K562 (cell line): Measurements from ENCODE around the gene PSMB8. TPM values are rescaled to one million over a fixed set of nuclear protein-coding genes. Genes with fewer than 3 reads are reported as not detected.

Source experiments
- BCOR ChIP-seq: fragments of 450-650 bp; IDR thresholded peaks from 2 replicates; pipeline ENCODE4 v1.6.1; 2016
- CHD2 ChIP-seq: IDR thresholded peaks from 2 replicates; pipeline ENCODE4 v1.6.1; 2011; ENCODE audit warnings: low read depth, low read length
- CREM ChIP-seq: IDR thresholded peaks from 2 replicates; pipeline ENCODE4 v1.6.1; 2014; ENCODE audit warnings: antibody characterized with exemption, low read depth
- E2F5 ChIP-seq: sonication (generic); formaldehyde crosslinking; IDR thresholded peaks from 2 replicates; pipeline ENCODE4 v1.8.0; 2022; ENCODE audit warnings: mild to moderate bottlenecking, missing genetic modification reagents
- HDGF ChIP-seq: fragments of 450-650 bp; IDR thresholded peaks from 2 replicates; pipeline ENCODE4 v1.6.1; 2016
- HNRNPUL1 ChIP-seq: fragments of 200-400 bp; formaldehyde crosslinking; IDR thresholded peaks from 2 replicates; pipeline ENCODE4 v1.6.1; 2017; ENCODE audit warnings: low read length
- KDM5B ChIP-seq: fragments of 200-600 bp; sonication (generic); IDR thresholded peaks from 2 replicates; pipeline ENCODE4 v1.6.1; 2012; ENCODE audit warnings: low read depth, mild to moderate bottlenecking, moderate library complexity, low read length, control low read depth, inconsistent platforms; ENCODE audit not compliant: insufficient replicate concordance
- MAFF ChIP-seq: IDR thresholded peaks from 2 replicates; pipeline ENCODE4 v1.6.1; 2012; ENCODE audit warnings: low read length, improper control_type of control experiment
- MCM5 ChIP-seq: fragments of 450-650 bp; IDR thresholded peaks from 2 replicates; pipeline ENCODE4 v1.6.1; 2016; ENCODE audit warnings: low read depth
- POLR2A ChIP-seq: fragments of 450-650 bp; conservative IDR thresholded peaks from 2 replicates; pipeline ENCODE4 v1.6.1; 2016
- PPARD ChIP-seq: fragments of 250-450 bp; sonication (Bioruptor Pico); IDR thresholded peaks from 2 replicates; pipeline ENCODE4 v1.8.0; 2022; ENCODE audit warnings: inconsistent platforms, mild to moderate bottlenecking, moderate library complexity
- RAD21 ChIP-seq, 2 experiments: fragments of 250-450 bp in 1 of 2; fragments of 450-650 bp in 1 of 2; sonication (Bioruptor Pico) in 1 of 2; formaldehyde crosslinking in 1 of 2; IDR thresholded peaks in 1 of 2; conservative IDR thresholded peaks in 1 of 2; 2 replicates each; pipeline versions ENCODE4 v1.4.0 to v1.8.0; 2020 to 2022; ENCODE audit warnings: mild to moderate bottlenecking in 2 of 2, moderate library complexity in 1 of 2
- RFX5 ChIP-seq: IDR thresholded peaks from 2 replicates; pipeline ENCODE4 v1.6.1; 2011; ENCODE audit warnings: low read depth, mild to moderate bottlenecking, improper control_type of control experiment, low read length
- SIN3A ChIP-seq, 2 experiments: fragments of 150-350 bp in 1 of 2; IDR thresholded peaks; 2 replicates each; pipeline ENCODE4 v1.6.1; 2011 to 2016; ENCODE audit warnings: borderline replicate concordance in 2 of 2, low read depth in 2 of 2, low read length in 2 of 2, mild to moderate bottlenecking in 2 of 2, moderate library complexity in 2 of 2; ENCODE audit not compliant: control insufficient read depth in 1 of 2
- SLC30A9 ChIP-seq: fragments of 250-450 bp; sonication (Bioruptor Pico); IDR thresholded peaks from 2 replicates; pipeline ENCODE4 v1.8.0; 2022; ENCODE audit warnings: mild to moderate bottlenecking, moderate library complexity
- YBX1 ChIP-seq: fragments of 450-650 bp; IDR thresholded peaks from 2 replicates; pipeline ENCODE4 v1.7.1; 2016; ENCODE audit warnings: mild to moderate bottlenecking
- ZBTB49 ChIP-seq: sonication (generic); formaldehyde crosslinking; IDR thresholded peaks from 2 replicates; pipeline ENCODE4 v1.8.0; 2022; ENCODE audit warnings: missing genetic modification reagents, mild to moderate bottlenecking, borderline replicate concordance
- ZBTB9 ChIP-seq: fragments of 450-650 bp; formaldehyde crosslinking; IDR thresholded peaks from 2 replicates; pipeline ENCODE4 v1.4.0; 2020; ENCODE audit warnings: mild to moderate bottlenecking, moderate library complexity
- ZKSCAN3 ChIP-seq: fragments of 250-450 bp; sonication (Bioruptor Pico); IDR thresholded peaks from 2 replicates; pipeline ENCODE4 v1.4.0; 2020
- ZNF121 ChIP-seq: sonication (generic); formaldehyde crosslinking; conservative IDR thresholded peaks from 2 replicates; pipeline ENCODE4 v1.8.0; 2022; ENCODE audit warnings: missing genetic modification reagents
- ZNF224 ChIP-seq: sonication (generic); formaldehyde crosslinking; IDR thresholded peaks from 2 replicates; pipeline ENCODE4 v1.8.0; 2022; ENCODE audit warnings: mild to moderate bottlenecking, missing genetic modification reagents
- ZNF280B ChIP-seq: fragments of 250-450 bp; sonication (Bioruptor Pico); IDR thresholded peaks from 2 replicates; pipeline ENCODE4 v1.5.1; 2021; ENCODE audit warnings: mild to moderate bottlenecking
- ZNF41 ChIP-seq: fragments of 250-450 bp; sonication (Bioruptor Pico); conservative IDR thresholded peaks from 2 replicates; pipeline ENCODE4 v1.4.0; 2020; ENCODE audit warnings: mild to moderate bottlenecking
- ZNF79 ChIP-seq: fragments of 250-450 bp; sonication (Bioruptor Pico); IDR thresholded peaks from 2 replicates; pipeline ENCODE4 v1.4.0; 2020; ENCODE audit warnings: low read depth, mild to moderate bottlenecking, moderate library complexity
- ZZZ3 ChIP-seq: fragments of 450-650 bp; IDR thresholded peaks from 2 replicates; pipeline ENCODE4 v1.6.1; 2016; ENCODE audit warnings: antibody characterized with exemption, mild to moderate bottlenecking, moderate library complexity
- polyA plus RNA-seq, 8 experiments: library from polyadenylated mRNA; depleted of rRNA in 4 of 8; stranded (reverse) in 5 of 8; unstranded in 3 of 8; fragments of >200 nt; fragmentation: Nextera tagmentation in 2 of 8; fragmentation: Illumina TruSeq in 1 of 8; extraction: Ambion mirVana in 2 of 8; extraction: Trizol in 1 of 8; gene quantifications; 2 replicates each; pipeline versions ENCODE4 v1.2.1 to v1.2.3, GENCODE V29; 2011 to 2014; ENCODE audit warnings: inconsistent platforms in 1 of 8, missing spikeins in 1 of 8
- total RNA-seq, 7 experiments: library from RNA; depleted of rRNA in 6 of 7; stranded (reverse); fragments of >200 nt in 6 of 7; fragmentation: Illumina TruSeq in 2 of 7; extraction: Trizol in 2 of 7; gene quantifications; 2 replicates each; pipeline versions ENCODE4 v1.2.1 to v1.2.3, GENCODE V29; 2011 to 2021; ENCODE audit warnings: low replicate concordance in 1 of 7

The PSMB8 gene
- total and polyA plus RNA-seq, 9 of the 15 experiments (the other 6 are each of a cell fraction or from before 2014, with no cell fraction given) = 0.71 to 4.0 (median 2.4) TPM

- TF ChIP-seq ZZZ3 (no peak), ZBTB9 (no peak), BCOR (no peak), E2F5 (CRISPR knock-in tag) (no peak), HNRNPUL1 (no peak), ZNF121 (CRISPR knock-in tag) (no peak), CREM (peak; percentile 55; the same call in 1 of the 2 replicates), RFX5 (peak; percentile 87), CHD2 (0 out of 2 replicates have a peak, but pooled peaks have one; percentile 11), ZNF41 (CRISPR knock-in tag) (no peak), ZNF224 (CRISPR knock-in tag) (no peak), ZNF79 (CRISPR knock-in tag) (no peak), MCM5 (no peak), YBX1 (no peak), SIN3A (IDR thresholded peaks at IDR 0.05; ENCODE audit: borderline replicate concordance in 2 of 2, control insufficient read depth in 1 of 2, low read depth in 2 of 2, low read length in 2 of 2) (peak; percentile 71 to 77; a peak in 2 of 4 replicates), KDM5B (peak; percentile 63), ZBTB49 (CRISPR knock-in tag) (no peak), POLR2A (peak; percentile 83), SLC30A9 (CRISPR knock-in tag) (no peak), MAFF (no peak), PPARD (CRISPR knock-in tag) (no peak), ZKSCAN3 (CRISPR knock-in tag) (no peak), HDGF (no peak), RAD21 (CRISPR knock-in tag; conservative IDR thresholded peaks at IDR 0.05 in 1 of 2, IDR thresholded peaks at IDR 0.05 in 1 of 2) (peak; percentile 100), ZNF280B (CRISPR knock-in tag) (no peak)
These were observed 5.5 kb downstream of the PSMB8 start, which contains the start of gene TAP2 (continued) for GRCh38 chr6:32838114-32838958.
